Activated naive CD8-positive, alpha-beta T cell treated with anti-CD3 and anti-CD28 coated beads, Interleukin-2, amount 10 ng/mL, durations not matched to agents 7 days and 5 days (primary cell): Measurements from ENCODE around the gene GABBR1. TPM values are rescaled to one million over a fixed set of nuclear protein-coding genes. Genes with fewer than 3 reads are reported as not detected.

ENCODE experiments used
- ATAC-seq: fragments of 150-1000 bp; cut with Tn5 transposase; one replicate; pipeline ENCODE4 v1.10.0; 2021; ENCODE audit warnings: low read depth, moderate library complexity
- POLR2A ChIA-PET: fragments of 350-600 bp; sonication (Branson Sonifier 250); formaldehyde crosslinking; loops from one replicate; lab custom pipeline; 2021; ENCODE audit warnings: antibody characterized with exemption; lab: Charles Lee
- DNase-seq: peaks from one replicate; pipeline ENCODE4 v3.0.0; 2021
- H3K27ac Mint-ChIP-seq: one replicate; pipeline ENCODE4 v1.8.0; 2022; ENCODE audit warnings: mild to moderate bottlenecking, mixed read lengths
- H3K27me3 Mint-ChIP-seq: one replicate; pipeline ENCODE4 v1.8.0; 2022; ENCODE audit warnings: mild to moderate bottlenecking, moderate library complexity, mixed read lengths
- H3K36me3 Mint-ChIP-seq: one replicate; pipeline ENCODE4 v1.8.0; 2021; ENCODE audit warnings: mild to moderate bottlenecking, mixed read lengths
- H3K4me1 Mint-ChIP-seq: one replicate; pipeline ENCODE4 v1.8.0; 2021; ENCODE audit warnings: mixed read lengths
- H3K4me3 Mint-ChIP-seq: one replicate; pipeline ENCODE4 v1.8.0; 2022; ENCODE audit warnings: mild to moderate bottlenecking, moderate library complexity, mixed read lengths
- H3K9me3 Mint-ChIP-seq: one replicate; pipeline ENCODE4 v1.8.0; 2021; ENCODE audit warnings: mixed read lengths
- total RNA-seq, 2 experiments: library from RNA; stranded (reverse); gene quantifications; one replicate each; pipeline ENCODE4 v1.2.3, GENCODE V29; 2021

The GABBR1 gene
- total RNA-seq, 2 experiments from 2014 or later, result 20.1 to 20.7 TPM

- H3K27ac Mint-ChIP-seq, result no peak overlapping the region
- H3K4me1 Mint-ChIP-seq, result peaks cover 26% of the 10 kb centered on the region
- H3K27me3 Mint-ChIP-seq, result peaks cover 45% of the 10 kb centered on the region
- H3K4me3 Mint-ChIP-seq, result peak overlapping the region; percentile 7
- POLR2A ChIA-PET, result interaction anchor here (1.2 kb wide), 1 partner anchor 22 kb away, joined by 4 read pairs; no protein-coding TSS in a partner anchor
- ATAC-seq (no peak), DNase-seq (no peak)
- peaks cover 3% of the 10 kb centered on the region for H3K36me3 Mint-ChIP-seq
- no peaks in the 10 kb centered on the region for H3K9me3 Mint-ChIP-seq
Measured at GRCh38 chr6:29626948-29627754, 5.8 kb downstream of the GABBR1 start.

GRCh38 chr6:29625337-29625930, 7.5 kb downstream of the GABBR1 start:
- peaks cover 2% of the 10 kb centered on the region for H3K36me3 Mint-ChIP-seq
- H3K9me3 Mint-ChIP-seq, result no peaks in the 10 kb centered on the region
- DNase-seq (no peak), ATAC-seq (no peak)
- H3K27ac Mint-ChIP-seq, result no peak overlapping the region
- H3K4me1 Mint-ChIP-seq, result peaks cover 14% of the 10 kb centered on the region
- peaks cover 30% of the 10 kb centered on the region for H3K27me3 Mint-ChIP-seq
- no peak overlapping the region for H3K4me3 Mint-ChIP-seq
- POLR2A ChIA-PET, result no interaction called here

GRCh38 chr6:29624520-29624961, 8.4 kb downstream of the GABBR1 start:
- H3K27me3 Mint-ChIP-seq, result peaks cover 26% of the 10 kb centered on the region
- POLR2A ChIA-PET, result no interaction called here
- H3K4me3 Mint-ChIP-seq, result no peak overlapping the region
- ATAC-seq (no peak), DNase-seq (no peak)
- H3K9me3 Mint-ChIP-seq, result no peaks in the 10 kb centered on the region
- no peak overlapping the region for H3K27ac Mint-ChIP-seq
- H3K36me3 Mint-ChIP-seq, result peaks cover 1% of the 10 kb centered on the region
- H3K4me1 Mint-ChIP-seq, result peaks cover 10% of the 10 kb centered on the region

GRCh38 chr6:29620630-29621029, 12.4 kb downstream of the GABBR1 start:
- DNase-seq (no peak), ATAC-seq (no peak)
- H3K4me3 Mint-ChIP-seq, result no peak overlapping the region
- H3K27ac Mint-ChIP-seq, result no peak overlapping the region
- peaks cover 2% of the 10 kb centered on the region for H3K36me3 Mint-ChIP-seq
- POLR2A ChIA-PET, result interaction anchor here (0.7 kb wide), 1 partner anchor 1334 kb away, joined by 3 read pairs; no protein-coding TSS in a partner anchor
- H3K9me3 Mint-ChIP-seq, result no peaks in the 10 kb centered on the region
- peaks cover 8% of the 10 kb centered on the region for H3K27me3 Mint-ChIP-seq
- no peaks in the 10 kb centered on the region for H3K4me1 Mint-ChIP-seq

- H3K4me3 Mint-ChIP-seq, result no peak overlapping the region
- peaks cover 2% of the 10 kb centered on the region for H3K36me3 Mint-ChIP-seq
- DNase-seq, result no peak
- no peaks in the 10 kb centered on the region for H3K9me3 Mint-ChIP-seq
- no peak overlapping the region for H3K27ac Mint-ChIP-seq
- H3K27me3 Mint-ChIP-seq, result peaks cover 6% of the 10 kb centered on the region
- POLR2A ChIA-PET, result no interaction called here
- H3K4me1 Mint-ChIP-seq, result no peaks in the 10 kb centered on the region
- ATAC-seq, result no peak
Measured at GRCh38 chr6:29619578-29620160, 13.3 kb downstream of the GABBR1 start.

GRCh38 chr6:29617782-29618554, 15.0 kb downstream of the GABBR1 start:
- POLR2A ChIA-PET, result no interaction called here
- Mint-ChIP-seq H3K27me3 (peaks cover 2% of the 10 kb centered on the region), H3K36me3 (peaks cover 2% of the 10 kb centered on the region), H3K9me3 (no peaks in the 10 kb centered on the region), H3K4me3 (no peak overlapping the region), H3K4me1 (no peaks in the 10 kb centered on the region), H3K27ac (no peak overlapping the region)
- no peak for ATAC-seq
- DNase-seq, result no peak

- Mint-ChIP-seq H3K27me3 (no peaks in the 10 kb centered on the region), H3K27ac (no peak overlapping the region), H3K9me3 (no peaks in the 10 kb centered on the region), H3K36me3 (no peaks in the 10 kb centered on the region), H3K4me1 (no peaks in the 10 kb centered on the region), H3K4me3 (no peak overlapping the region)
- ATAC-seq (no peak), DNase-seq (no peak)
- POLR2A ChIA-PET, result no interaction called here
Measured at GRCh38 chr6:29611426-29611825, 21.6 kb downstream of the GABBR1 start.

- POLR2A ChIA-PET, result no interaction called here
Measured at GRCh38 chr6:29610540-29610939, 22.4 kb downstream of the GABBR1 start.

GRCh38 chr6:29608131-29608530, 24.9 kb downstream of the GABBR1 start:
- DNase-seq (no peak), ATAC-seq (no peak)
- POLR2A ChIA-PET, result no interaction called here
- no peak overlapping the region for H3K4me3 Mint-ChIP-seq
- H3K36me3 Mint-ChIP-seq, result no peaks in the 10 kb centered on the region
- H3K9me3 Mint-ChIP-seq, result no peaks in the 10 kb centered on the region
- no peak overlapping the region for H3K27ac Mint-ChIP-seq
- H3K27me3 Mint-ChIP-seq, result no peaks in the 10 kb centered on the region
- H3K4me1 Mint-ChIP-seq, result no peaks in the 10 kb centered on the region

More at GRCh38 chr6:29610540-29610939, 22.4 kb downstream of the GABBR1 start:
- H3K4me1 Mint-ChIP-seq, result no peaks in the 10 kb centered on the region
- DNase-seq (no peak), ATAC-seq (no peak)
- no peaks in the 10 kb centered on the region for H3K27me3 Mint-ChIP-seq
- no peak overlapping the region for H3K27ac Mint-ChIP-seq
- H3K9me3 Mint-ChIP-seq, result no peaks in the 10 kb centered on the region
- no peak overlapping the region for H3K4me3 Mint-ChIP-seq
- no peaks in the 10 kb centered on the region for H3K36me3 Mint-ChIP-seq

- DNase-seq, result no peak
- no peak for ATAC-seq
- Mint-ChIP-seq H3K4me1 (no peaks in the 10 kb centered on the region), H3K4me3 (no peak overlapping the region), H3K9me3 (no peaks in the 10 kb centered on the region), H3K27me3 (no peaks in the 10 kb centered on the region), H3K36me3 (no peaks in the 10 kb centered on the region), H3K27ac (no peak overlapping the region)
- POLR2A ChIA-PET, result no interaction called here
Measured at GRCh38 chr6:29603930-29604329, 29.1 kb downstream of the GABBR1 start.

- DNase-seq (no peak), ATAC-seq (no peak)
- no peak overlapping the region for H3K4me3 Mint-ChIP-seq
- H3K27me3 Mint-ChIP-seq, result no peaks in the 10 kb centered on the region
- no peaks in the 10 kb centered on the region for H3K9me3 Mint-ChIP-seq
- no peaks in the 10 kb centered on the region for H3K4me1 Mint-ChIP-seq
- no peaks in the 10 kb centered on the region for H3K36me3 Mint-ChIP-seq
- POLR2A ChIA-PET, result no interaction called here
- no peak overlapping the region for H3K27ac Mint-ChIP-seq
Measured at GRCh38 chr6:29603456-29603855, 29.5 kb downstream of the GABBR1 start.

GRCh38 chr6:29602564-29603361, 30.2 kb downstream of the GABBR1 start:
- no peak overlapping the region for H3K27ac Mint-ChIP-seq
- POLR2A ChIA-PET, result no interaction called here
- no peak for DNase-seq
- no peak overlapping the region for H3K4me3 Mint-ChIP-seq
- no peaks in the 10 kb centered on the region for H3K36me3 Mint-ChIP-seq
- H3K4me1 Mint-ChIP-seq, result no peaks in the 10 kb centered on the region
- no peaks in the 10 kb centered on the region for H3K9me3 Mint-ChIP-seq
- no peaks in the 10 kb centered on the region for H3K27me3 Mint-ChIP-seq
- no peak for ATAC-seq
